Motor neuron (in vitro differentiated cells): ENCODE data around the gene FGR. TPM values are rescaled to one million over a fixed set of nuclear protein-coding genes. Genes with fewer than 3 reads are reported as not detected.
A peak's percentile ranks its signal among the peaks of the same experiment; 100 is the strongest.

Source experiments
- ATAC-seq, 8 experiments: fragments of 200-7000 bp; cut with Tn5 transposase; replicated peaks in 6 of 8; 2 replicates each; pipeline ENCODE4 v1.8.0; 2021; ENCODE audit warnings: mild to moderate bottlenecking in 8 of 8, moderate library complexity in 8 of 8
- H3K27ac ChIP-seq, 2 donors: fragments of 250-450 bp; sonication (Bioruptor Pico); 2 replicates each; pipeline ENCODE4 v1.9.0; 2021; ENCODE audit warnings: antibody characterized with exemption in 2 of 2, mild to moderate bottlenecking in 2 of 2, moderate library complexity in 1 of 2
- H3K4me1 ChIP-seq, 2 donors: fragments of 250-450 bp; sonication (Bioruptor Pico); replicated peaks in 1 of 2; 2 replicates each; pipeline ENCODE4 v1.6.1; 2021; ENCODE audit warnings: antibody characterized with exemption in 2 of 2, mild to moderate bottlenecking in 2 of 2, moderate library complexity in 1 of 2
- H3K4me3 ChIP-seq, 5 donors: fragments of 250-450 bp; sonication (Bioruptor Pico); 2 replicates each; pipeline ENCODE4 v1.9.0; 2021; ENCODE audit warnings: antibody characterized with exemption in 5 of 5, mild to moderate bottlenecking in 5 of 5, moderate library complexity in 4 of 5
- WGBS, 10 experiments: fragments of 450-650 bp; shearing (Covaris generic); methylation state at CpG; one replicate each; pipeline ENCODE4 v1.0.0; 2022; 5-methylcytosine and 5-hydroxymethylcytosine counted together
- in situ Hi-C, 9 experiments: fragments of 400-800 bp; cut with MboI; loops; one replicate each; pipeline ENCODE4 v1.15.0; 2021; ENCODE audit warnings: low sequenced_read_pairs in 9 of 9, low pct_unique_long_range_greater_than_20kb in 2 of 9; ENCODE audit not compliant: unreplicated experiment in 9 of 9
- total RNA-seq, 8 experiments: library from RNA; unstranded; fragments of 300-600 nt; gene quantifications; 2 replicates each; pipeline versions ENCODE4 v1.2.3 to v1.2.4, GENCODE V29; 2022

The FGR gene
- total RNA-seq, 8 experiments from 2014 or later: 0.08 to 0.71 (median 0.18) TPM; not detected in 3

GRCh38 chr1:27607239-27607804 is 27.7 kb downstream of the FGR start:
- Histone ChIP-seq H3K27ac (peak overlapping the region in 1 of 2 donors; percentile 28), H3K4me1 (peaks cover 11 to 27% of the 10 kb centered on the region in 2 donors), H3K4me3 (no peak overlapping the region)
- ATAC-seq: peak in 2 of 8 experiments; percentile 2 to 14
- WGBS, 10 experiments: 0 to 100% (median 54%) methylated on average over 2 to 8 of the region's 11 CpGs; no CpG with 5 or more reads in 4 of the 10 experiments
- in situ Hi-C loops: loop anchor here in 7 of 9 experiments (5.0 to 25.0 kb wide), 6 partner anchors 55 to 570 kb away; partner anchors contain the start of genes GPR3 (in 4 of the 7), TMEM222 (in 3 of the 7) and CD164L2 (in 2 of the 7)

GRCh38 chr1:27606708-27607238 is 28.2 kb downstream of the FGR start:
- H3K4me3 ChIP-seq: no peak overlapping the region
- in situ Hi-C loops: loop anchor here in 7 of 9 experiments (5.0 to 25.0 kb wide), 6 partner anchors 56 to 569 kb away; partner anchors contain the start of genes GPR3 (in 4 of the 7), TMEM222 (in 3 of the 7) and CD164L2 (in 2 of the 7)
- H3K4me1 ChIP-seq: peaks cover 13 to 29% of the 10 kb centered on the region in 2 donors
- peak overlapping the region in 1 of 2 donors; percentile 24 for H3K27ac ChIP-seq
- WGBS, 10 experiments: 0 to 50% (median 10%) methylated on average over 1 to 3 of the region's 3 CpGs; no CpG with 5 or more reads in 6 of the 10 experiments
- peak in 2 of 8 experiments; percentile 46 to 62 for ATAC-seq

- Histone ChIP-seq H3K4me1 (peaks cover 21 to 37% of the 10 kb centered on the region in 2 donors), H3K4me3 (no peak overlapping the region), H3K27ac (peak overlapping the region in 1 of 2 donors; percentile 24)
- ATAC-seq: peak in 2 of 8 experiments; percentile 11 to 13
- in situ Hi-C loops: loop anchor here in 7 of 9 experiments (5.0 to 25.0 kb wide), 6 partner anchors 56 to 569 kb away; partner anchors contain the start of genes GPR3 (in 4 of the 7), TMEM222 (in 3 of the 7) and CD164L2 (in 2 of the 7)
- WGBS, 10 experiments: 0 to 33% (median 6%) methylated on average over 1 to 9 of the region's 11 CpGs
Measured at GRCh38 chr1:27605796-27606707, 28.9 kb downstream of the FGR start.

GRCh38 chr1:27605300-27605766 is 29.7 kb downstream of the FGR start:
- in situ Hi-C loops: loop anchor here in 7 of 9 experiments (5.0 to 25.0 kb wide), 6 partner anchors 57 to 568 kb away; partner anchors contain the start of genes GPR3 (in 4 of the 7), TMEM222 (in 3 of the 7) and CD164L2 (in 2 of the 7)
- 60 to 100% (median 80%) methylated on average over 1 to 7 of the region's 7 CpGs; no CpG with 5 or more reads in 2 of the 10 experiments for WGBS, 10 experiments
- peaks cover 28 to 44% of the 10 kb centered on the region in 2 donors for H3K4me1 ChIP-seq

GRCh38 chr1:27604579-27605299 is 30.2 kb downstream of the FGR start:
- no peak for ATAC-seq
- in situ Hi-C loops: loop anchor here in 7 of 9 experiments (5.0 to 25.0 kb wide), 6 partner anchors 58 to 567 kb away; partner anchors contain the start of genes GPR3 (in 4 of the 7), TMEM222 (in 3 of the 7) and CD164L2 (in 2 of the 7)

More at GRCh38 chr1:27605300-27605766, 29.7 kb downstream of the FGR start:
- Histone ChIP-seq H3K27ac (no peak overlapping the region), H3K4me3 (no peak overlapping the region)
- ATAC-seq: no peak

GRCh38 chr1:27603681-27604578 is 31.1 kb downstream of the FGR start, which contains the start of gene AHDC1:
AHDC1 (minus strand) TSS chr1:27604144; CDS start chr1:27552115, 52,029 bp downstream.
- peak; percentile 40 to 82 (median 52) for ATAC-seq
- 11 to 20% methylated on average over 7 to 12 of the region's 74 CpGs; no CpG with 5 or more reads in 8 of the 10 experiments for WGBS, 10 experiments
- H3K27ac ChIP-seq: peak within 1 kb of the TSS; percentile 90 to 97
- H3K4me1 ChIP-seq: peaks cover 42 to 58% of the 10 kb centered on the region in 2 donors
- H3K4me3 ChIP-seq: peak within 1 kb of the TSS; percentile 79 to 100 (median 100)
- in situ Hi-C loops: loop anchor here in 7 of 9 experiments (10.0 to 25.0 kb wide), 5 partner anchors 209 to 567 kb away; partner anchors contain the start of genes GPR3 (in 4 of the 7), TMEM222 (in 3 of the 7) and CD164L2 (in 2 of the 7)

More at GRCh38 chr1:27604579-27605299, 30.2 kb downstream of the FGR start:
- WGBS, 10 experiments: 13 to 55% (median 34%) methylated on average over 1 to 8 of the region's 21 CpGs; no CpG with 5 or more reads in 4 of the 10 experiments
- no peak overlapping the region for H3K27ac ChIP-seq
- H3K4me3 ChIP-seq: peak overlapping the region in 4 of 5 donors; percentile 79 to 100 (median 96)
- H3K4me1 ChIP-seq: peaks cover 34 to 50% of the 10 kb centered on the region in 2 donors

- Histone ChIP-seq H3K4me3 (peak overlapping the region; percentile 79 to 100 (median 100)), H3K4me1 (peaks cover 48 to 64% of the 10 kb centered on the region in 2 donors), H3K27ac (peak overlapping the region; percentile 90 to 97)
- in situ Hi-C loops: loop anchor here in 7 of 9 experiments (10.0 to 25.0 kb wide), 5 partner anchors 208 to 566 kb away; partner anchors contain the start of genes GPR3 (in 4 of the 7), TMEM222 (in 3 of the 7) and CD164L2 (in 2 of the 7)
- ATAC-seq: peak in 7 of 8 experiments; percentile 3 to 26 (median 10)
- 0% methylated on average over 9 of the region's 43 CpGs; no CpG with 5 or more reads in 9 of the 10 experiments for WGBS, 10 experiments
Measured at GRCh38 chr1:27603309-27603680, 31.7 kb downstream of the FGR start.

GRCh38 chr1:27602462-27603308 is 32.3 kb downstream of the FGR start:
- H3K4me3 ChIP-seq: peak overlapping the region; percentile 79 to 100 (median 100)
- peaks cover 54 to 69% of the 10 kb centered on the region in 2 donors for H3K4me1 ChIP-seq
- ATAC-seq: peak in 6 of 8 experiments; percentile 4 to 12 (median 8)
- peak overlapping the region; percentile 90 to 97 for H3K27ac ChIP-seq
- in situ Hi-C loops: loop anchor here in 7 of 9 experiments (10.0 to 25.0 kb wide), 5 partner anchors 208 to 565 kb away; partner anchors contain the start of genes GPR3 (in 4 of the 7), TMEM222 (in 3 of the 7) and CD164L2 (in 2 of the 7)
- WGBS, 10 experiments: 0 to 17% (median 6%) methylated on average over 1 to 7 of the region's 54 CpGs; no CpG with 5 or more reads in 7 of the 10 experiments

- 17% methylated on average over 1 of the region's 23 CpGs; no CpG with 5 or more reads in 9 of the 10 experiments for WGBS, 10 experiments
- H3K27ac ChIP-seq: peak overlapping the region; percentile 90 to 97
- in situ Hi-C loops: loop anchor here in 7 of 9 experiments (10.0 to 25.0 kb wide), 5 partner anchors 207 to 565 kb away; partner anchors contain the start of genes GPR3 (in 4 of the 7), TMEM222 (in 3 of the 7) and CD164L2 (in 2 of the 7)
- H3K4me1 ChIP-seq: peaks cover 56 to 69% of the 10 kb centered on the region in 2 donors
- peak in 6 of 8 experiments; percentile 2 to 19 (median 10) for ATAC-seq
- peak overlapping the region; percentile 79 to 100 (median 100) for H3K4me3 ChIP-seq
Measured at GRCh38 chr1:27601771-27602461, 33.1 kb downstream of the FGR start.
